ENCODE data around the gene LOXL4.

LOXL4 gene

DNA sequence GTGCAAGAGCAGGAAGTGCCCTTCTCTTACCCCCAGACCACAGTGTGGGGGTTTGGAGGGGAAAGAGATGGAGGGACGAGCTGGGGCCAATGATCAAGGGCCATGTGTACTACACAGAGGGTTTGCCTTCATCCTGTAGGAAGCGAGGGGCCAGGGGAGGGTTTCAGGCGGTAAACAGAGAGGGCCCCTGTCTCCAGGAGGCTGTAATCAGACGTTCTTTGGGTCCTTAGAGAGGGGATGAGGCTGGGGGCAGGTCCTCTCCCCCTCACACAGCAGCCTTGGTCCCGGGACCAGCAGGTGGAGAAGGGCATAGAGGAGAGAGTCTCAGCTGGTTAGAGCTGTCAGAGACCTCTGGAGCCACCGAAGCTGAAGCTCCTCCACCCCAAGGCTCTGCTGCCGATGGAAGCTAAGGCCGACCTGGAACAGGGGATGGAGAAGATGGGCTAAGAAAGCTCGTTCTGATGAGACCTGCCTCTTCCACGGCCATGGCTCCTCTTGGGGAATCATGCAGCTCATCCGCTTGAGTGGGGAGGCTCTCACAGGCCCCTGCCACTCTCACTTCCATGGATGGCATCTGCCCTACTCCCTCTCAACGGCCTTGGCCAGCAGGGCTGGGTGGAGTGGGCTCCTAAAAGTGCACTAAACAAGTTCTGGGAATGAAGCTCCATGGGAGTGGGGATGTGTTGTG lies 3.5 kb downstream of the LOXL4 start:
- no peak for DNase-seq (ENCODE audit: low read depth in 3 of 3)

DNA sequence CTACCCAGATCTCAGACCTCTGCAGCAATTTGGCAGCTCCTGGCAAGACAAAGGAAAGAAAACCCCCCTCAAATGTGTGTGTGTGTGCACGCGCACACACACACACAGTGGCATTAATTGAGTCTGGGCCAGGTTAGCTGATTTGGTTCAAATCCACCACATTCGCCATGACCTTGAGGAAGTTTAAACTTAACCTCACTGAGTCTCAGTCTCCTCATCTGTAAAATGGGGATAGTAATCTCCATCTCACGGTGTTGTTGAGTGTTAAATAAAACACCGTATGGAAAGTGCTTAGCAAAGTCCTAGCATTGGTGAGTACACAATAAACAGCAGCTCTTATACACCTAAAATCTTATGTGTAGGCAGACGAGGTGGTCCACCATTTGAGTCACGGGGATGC lies 4.9 kb downstream of the LOXL4 start:
- no peak for DNase-seq (ENCODE audit: low read depth in 3 of 3)

DNA sequence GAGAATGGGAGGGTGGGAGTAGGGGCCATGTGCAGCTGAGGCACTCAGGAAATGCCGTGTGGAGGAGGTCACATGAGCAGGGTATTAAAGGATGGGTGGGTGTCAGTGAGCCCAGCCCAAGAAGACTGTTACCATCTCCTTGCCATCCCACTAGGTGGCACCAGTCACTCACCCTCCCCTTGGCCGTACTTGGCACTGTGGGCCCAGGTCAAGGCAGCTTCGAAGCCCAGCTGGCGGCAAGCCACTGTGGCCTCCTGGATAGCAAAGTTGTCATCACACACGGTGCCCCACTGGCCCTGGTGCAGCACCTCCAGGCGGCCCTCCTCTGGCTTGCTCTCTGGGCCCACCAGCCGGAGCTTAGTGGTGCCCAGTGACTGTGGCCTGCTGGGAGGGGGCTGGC lies 5.4 kb downstream of the LOXL4 start:
- no peak for DNase-seq (ENCODE audit: low read depth in 3 of 3)

DNA sequence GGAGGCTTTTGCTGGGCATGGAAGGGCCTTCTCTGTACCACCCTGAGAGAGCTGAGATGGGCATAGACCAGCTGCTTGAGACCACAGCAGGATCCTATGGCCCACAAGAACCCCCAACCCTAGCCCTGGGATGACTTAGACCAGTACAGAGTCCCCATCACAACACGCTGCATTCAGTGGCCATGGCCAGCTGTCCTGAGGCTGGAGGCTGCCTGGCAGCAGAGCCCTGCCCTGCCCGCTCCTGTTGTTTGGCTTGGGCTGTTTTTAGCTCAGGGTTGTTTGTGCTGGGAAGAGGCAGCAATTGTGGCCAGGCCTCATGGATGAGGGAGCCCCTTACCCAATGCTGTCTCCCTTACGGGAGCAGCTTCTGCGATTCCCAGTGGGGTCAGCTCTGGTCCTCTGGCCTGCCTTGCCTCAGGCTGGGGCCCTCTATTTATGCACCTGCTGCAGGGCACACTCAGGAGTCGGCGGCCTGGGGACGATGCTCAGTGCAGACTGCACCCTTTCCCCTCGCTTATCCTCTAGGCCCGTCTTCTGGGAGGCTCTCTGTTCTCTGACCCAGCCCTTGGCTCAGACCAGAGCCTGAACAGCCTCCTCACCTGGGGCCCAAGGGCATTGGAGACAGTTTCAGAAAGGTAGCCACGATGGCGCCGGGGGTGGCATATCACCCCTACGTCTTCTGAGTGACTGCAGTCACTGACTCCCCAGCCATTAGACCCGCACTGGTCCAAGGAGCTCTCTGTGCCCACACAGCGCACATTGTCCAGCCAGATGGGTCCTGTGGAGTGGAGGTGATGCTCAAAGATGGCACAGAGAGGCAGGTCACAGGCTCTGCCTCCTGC lies 6.3 kb downstream of the LOXL4 start:
- DNase-seq (ENCODE audit: low read depth in 3 of 3), result no peak

DNA sequence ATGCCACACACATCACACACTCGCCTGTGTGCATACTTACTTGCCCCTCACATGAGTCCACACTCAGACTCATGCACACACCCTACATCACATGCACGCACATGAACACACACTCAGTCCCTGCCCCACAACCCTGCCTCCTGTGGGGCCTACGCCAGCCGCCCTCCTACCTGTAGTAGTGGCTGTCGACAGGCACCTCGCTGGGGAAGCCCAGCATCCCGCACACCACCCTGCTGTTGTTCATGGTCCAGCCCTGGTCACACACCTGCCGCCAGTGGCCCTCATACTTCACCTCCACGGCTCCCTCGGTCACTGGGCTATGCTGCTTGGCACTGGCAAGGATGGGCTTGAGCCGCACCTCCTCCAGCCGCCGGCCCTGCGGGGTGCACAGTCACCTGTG lies 7.2 kb downstream of the LOXL4 start:
- no peak for DNase-seq (ENCODE audit: low read depth in 3 of 3)

DNA sequence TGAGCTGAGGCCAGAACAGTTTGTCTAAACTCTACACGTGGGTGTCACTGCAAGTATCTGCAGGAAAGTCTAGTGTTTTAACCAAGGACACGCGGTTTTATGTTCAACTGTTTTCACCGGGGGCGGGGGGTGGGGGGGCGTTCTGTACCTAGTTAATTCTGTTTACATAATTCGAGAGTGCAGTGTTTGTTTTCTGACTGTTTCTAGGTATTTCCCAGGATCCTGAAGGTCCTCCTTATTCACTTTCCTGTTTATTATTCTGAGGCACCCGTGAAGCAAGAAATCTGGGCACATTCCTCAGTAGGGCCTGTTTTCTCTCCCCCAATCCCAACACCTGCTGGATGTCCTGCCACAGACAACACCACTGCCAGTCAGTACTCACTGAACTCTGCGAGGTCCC lies 7.6 kb downstream of the LOXL4 start:
- DNase-seq (ENCODE audit: low read depth in 3 of 3), result no peak

DNA sequence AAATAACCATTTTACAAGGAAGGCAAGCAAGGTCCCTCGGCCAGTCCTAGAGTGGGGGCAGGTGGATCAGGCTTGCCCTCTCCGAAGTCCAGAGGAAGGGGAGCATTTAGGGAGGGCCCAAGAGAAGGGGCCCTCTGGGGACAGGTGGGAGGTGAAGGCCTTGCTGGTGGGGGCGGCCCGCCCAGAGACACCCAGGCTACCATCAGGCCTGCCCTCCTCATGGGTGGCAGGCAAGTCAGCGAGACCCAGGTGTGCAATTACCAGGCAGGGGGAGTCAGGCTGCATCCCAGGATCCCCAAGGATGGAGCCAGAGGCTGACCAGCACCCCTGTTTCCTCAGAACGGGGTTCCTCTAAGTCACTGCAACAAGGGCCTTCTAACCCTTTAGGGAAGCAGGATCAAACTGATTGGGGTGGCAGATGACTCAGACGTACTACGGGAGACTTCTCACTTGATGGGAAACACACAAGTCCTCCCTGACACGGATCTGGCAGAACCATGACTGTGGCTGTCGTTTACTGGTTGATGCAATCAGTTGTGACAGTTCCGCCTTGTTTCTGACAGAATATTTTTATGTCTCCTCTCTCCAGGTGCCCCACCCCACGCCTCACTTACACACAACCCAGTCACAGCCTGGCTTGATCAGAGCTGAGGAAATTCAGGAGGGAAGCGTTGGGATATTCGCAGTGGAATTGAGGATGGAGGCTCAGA lies 8.2 kb downstream of the LOXL4 start:
- no peak for DNase-seq (ENCODE audit: low read depth in 3 of 3)

DNA sequence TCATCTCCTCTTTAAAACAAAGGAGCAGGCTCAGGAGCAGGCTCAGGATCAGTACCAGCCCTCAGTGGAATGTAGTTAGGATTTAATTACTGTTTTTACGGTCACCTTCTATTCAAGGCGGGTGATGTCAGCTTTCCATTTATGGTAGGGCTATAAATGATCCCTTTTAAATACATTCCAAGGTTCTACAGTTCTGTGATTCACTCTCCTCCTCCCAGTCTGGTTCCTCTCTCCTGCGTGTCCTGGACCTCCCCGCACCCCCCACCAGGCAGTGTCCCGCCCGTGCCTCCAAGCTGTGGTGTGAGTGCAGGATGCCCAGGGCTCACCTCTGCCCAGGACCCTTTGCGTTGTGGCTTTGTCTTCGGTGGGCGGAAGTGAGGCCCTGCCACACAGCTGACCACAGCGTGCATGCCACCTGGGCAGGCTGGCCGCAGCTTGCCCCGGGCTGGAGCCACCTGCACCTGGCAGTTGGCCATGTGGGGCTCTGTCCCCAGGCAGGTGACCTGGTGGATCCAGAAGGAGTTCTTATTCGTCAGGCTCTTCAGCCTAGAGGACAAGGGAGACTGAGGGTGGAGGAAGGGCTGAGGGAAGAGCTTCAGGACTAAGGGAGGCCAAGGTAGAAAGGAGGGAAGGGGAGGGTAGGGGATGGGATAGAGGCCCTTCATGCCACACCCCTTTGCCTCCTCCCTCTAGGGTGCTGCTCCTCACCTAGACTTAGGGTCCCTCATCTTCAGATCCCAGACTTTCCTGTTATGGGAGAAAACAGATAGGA lies 9.1 kb downstream of the LOXL4 start:
- DNase-seq (ENCODE audit: low read depth in 3 of 3), result no peak

DNA sequence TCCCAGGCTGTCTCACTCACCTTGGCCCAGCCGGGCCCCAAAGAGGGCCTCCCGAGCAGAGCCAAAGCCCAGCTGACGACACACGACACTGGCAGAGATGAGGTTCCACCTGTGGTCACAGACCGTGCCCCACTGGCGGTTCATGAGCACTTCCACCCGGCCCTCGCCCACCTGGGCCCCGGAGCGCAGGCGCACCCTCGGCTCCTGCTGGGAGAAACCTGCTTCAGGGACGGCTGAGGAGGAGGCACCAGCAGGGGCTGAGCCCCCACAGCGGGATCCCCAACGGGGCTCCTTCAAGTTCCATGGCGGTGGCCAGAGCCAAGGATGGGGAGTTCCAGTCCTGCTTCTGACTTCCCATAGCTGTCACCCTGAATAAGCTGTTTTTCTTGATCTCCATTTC lies 10.0 kb downstream of the LOXL4 start:
- DNase-seq (ENCODE audit: low read depth in 3 of 3), result no peak

DNA sequence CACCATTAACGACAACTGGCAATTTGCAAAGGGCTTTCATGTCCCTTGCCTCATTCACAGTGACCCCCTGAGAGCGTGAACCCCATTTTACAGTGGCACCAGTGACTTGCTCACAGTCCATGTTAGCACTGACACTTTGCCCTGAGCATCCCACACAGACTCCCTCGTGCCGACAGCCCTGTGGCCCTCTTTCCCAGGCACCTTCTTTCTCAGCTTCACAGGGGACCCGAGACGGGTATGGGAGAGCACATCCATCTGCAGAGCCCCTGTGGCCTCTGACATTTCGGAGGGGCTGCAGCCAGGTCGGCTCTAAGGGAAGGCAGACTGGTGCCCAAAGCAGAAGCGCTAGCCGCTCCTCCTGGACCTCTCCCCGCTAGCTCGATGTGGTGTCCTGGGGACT lies 10.8 kb downstream of the LOXL4 start:
- DNase-seq (ENCODE audit: low read depth in 3 of 3), result no peak

DNA sequence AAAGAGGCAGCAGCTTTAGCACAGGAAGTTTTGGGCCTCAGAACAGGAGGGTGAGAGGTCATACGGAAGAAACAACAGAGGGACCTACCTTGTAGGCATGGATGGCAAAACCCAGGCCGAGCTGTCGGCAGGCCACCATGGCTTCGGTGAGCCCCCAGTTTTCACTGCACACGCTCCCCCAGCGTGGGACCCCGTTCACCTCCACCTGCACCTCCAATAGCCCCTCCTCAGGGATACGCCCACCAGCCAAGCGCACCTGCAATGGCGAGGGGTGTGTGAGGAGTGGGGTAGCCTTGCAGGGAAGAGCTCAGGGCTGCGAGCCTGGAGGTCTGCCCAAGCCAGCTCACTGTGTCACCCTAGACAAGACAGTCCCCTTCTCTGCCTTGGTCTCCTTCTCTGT lies 11.3 kb downstream of the LOXL4 start:
- DNase-seq (ENCODE audit: low read depth in 3 of 3), result no peak

DNA sequence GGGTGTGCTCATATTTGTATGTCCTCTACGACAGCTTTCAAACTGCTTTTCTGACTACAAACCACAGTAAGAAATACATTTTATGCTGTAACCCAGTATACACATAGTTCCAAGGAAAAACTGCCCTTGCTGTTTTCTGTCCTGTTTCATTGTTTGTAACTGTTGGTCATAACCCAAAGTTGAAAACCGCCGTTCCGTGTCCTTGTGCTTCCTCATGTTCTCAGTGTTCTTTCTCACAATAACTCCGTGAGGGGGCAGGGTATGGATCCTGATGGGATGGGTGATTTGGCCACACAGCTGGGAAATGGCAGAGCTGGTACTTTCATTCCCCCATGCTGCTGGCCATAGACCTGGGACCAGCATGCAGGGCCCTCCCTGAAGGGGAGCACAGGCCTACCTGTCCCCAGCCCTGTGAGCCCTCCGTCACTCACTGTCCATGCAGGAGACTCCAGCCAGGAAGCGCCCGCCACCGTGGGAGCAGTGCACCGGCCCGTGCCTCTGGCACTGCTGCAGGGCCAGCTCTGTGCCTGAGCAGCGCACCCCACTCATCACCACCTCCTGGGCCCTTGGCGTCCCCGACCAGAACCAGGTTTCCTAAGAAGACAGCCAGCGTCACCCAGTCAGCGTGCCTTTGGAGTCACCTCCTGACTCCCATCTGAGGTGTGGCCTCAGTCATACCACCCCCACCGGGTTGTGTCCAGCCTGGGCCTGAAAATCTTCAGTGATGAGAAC lies 12.7 kb downstream of the LOXL4 start:
- no peak for DNase-seq (ENCODE audit: low read depth in 3 of 3)

DNA sequence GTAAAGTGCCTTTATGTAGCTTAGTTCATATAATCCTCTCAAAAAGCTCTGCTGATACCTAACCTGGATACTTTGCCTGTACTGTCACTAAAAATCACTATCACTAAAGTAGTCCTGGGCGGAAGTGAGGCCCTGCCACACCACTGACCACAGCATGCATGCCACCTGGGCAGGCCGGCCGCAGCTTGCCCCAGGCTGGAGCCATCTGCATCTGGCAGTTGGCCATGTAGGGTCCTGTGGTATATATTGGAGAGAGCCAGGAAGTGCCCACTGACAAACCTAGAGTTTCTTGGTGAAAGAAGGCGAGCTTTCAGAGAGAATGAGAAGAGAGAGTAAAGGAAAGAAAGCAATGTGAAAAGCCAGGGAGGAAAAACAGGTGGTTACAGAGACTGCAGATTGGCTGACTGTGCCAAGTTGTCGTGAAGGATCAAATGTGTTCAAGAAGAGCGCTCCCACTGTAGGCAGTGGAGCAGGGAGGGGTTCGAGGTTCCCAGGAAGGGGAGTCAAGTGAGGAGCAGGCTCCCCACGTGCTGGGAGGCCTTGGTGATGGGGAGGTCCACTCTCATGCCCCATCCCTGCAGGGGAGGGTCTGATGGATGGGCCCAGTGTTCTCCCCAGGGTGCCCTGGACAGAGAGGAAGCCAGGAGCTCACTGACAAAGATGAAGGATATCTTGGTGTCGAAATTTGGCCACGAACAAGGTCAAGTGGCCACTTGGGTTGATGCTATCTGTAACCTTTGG lies 13.6 kb downstream of the LOXL4 start:
- DNase-seq (ENCODE audit: low read depth in 3 of 3), result no peak

DNA sequence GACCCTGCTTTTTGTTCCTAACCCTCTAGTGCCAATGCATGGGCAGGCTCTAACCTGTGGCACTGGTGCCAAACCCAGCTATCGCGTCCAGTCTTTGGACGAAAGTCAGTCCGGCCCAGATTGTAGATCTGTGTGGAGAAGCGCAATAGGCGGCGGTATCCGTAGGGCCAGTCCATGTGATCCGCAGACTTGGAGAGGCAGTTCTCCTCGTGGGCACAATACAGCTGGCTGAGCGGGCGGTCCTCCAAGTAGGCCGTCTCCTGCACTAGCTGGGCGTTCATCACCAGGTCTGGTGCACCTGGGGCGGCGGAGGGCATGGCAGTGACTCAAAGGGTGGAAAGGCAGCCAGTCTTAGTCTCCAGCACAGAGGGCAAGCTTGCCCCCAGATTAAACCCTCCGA lies 14.5 kb downstream of the LOXL4 start:
- no peak for DNase-seq (ENCODE audit: low read depth in 3 of 3)

DNA sequence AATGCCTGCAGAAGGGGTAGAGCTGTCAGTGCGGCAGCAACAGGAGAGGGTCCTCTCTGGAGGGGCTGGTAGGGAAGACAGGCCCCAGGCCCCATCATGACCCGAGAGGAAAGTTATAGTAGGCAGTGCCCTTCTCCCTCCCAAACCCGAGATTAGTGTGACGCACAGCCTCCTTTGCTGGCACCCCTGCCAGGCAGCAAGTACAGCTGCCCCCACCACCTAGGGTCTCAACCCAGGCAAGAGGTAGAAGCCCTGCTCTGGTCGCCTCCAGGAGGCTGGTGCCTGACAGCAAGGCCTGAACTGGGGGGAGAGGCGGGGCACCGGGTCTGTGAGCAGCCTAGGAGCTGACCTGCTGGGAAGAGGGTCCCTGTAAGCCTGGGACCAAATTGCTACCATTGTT lies 15.5 kb downstream of the LOXL4 start:
- DNase-seq (ENCODE audit: low read depth in 3 of 3), result no peak

DNA sequence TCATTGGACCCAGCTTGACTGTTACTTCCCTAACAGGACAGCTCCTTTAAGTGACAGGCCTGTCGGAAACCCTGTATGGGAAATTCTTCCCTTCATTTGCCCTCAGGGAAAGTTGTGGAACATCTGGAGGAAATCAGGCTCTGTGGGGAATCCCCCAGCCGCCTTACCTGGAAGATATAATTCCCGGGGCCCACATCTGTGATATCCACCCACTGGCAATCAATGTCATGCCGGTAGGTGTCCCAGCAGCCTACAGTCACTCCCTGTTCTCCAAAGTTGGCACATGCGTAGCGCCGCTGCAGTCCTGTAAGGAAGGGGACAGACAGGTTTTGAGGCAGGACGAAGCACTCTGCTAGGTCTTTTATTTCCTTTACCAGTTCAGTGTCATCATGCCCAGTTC lies 16.6 kb downstream of the LOXL4 start:
- no peak for DNase-seq (ENCODE audit: low read depth in 3 of 3)

DNA sequence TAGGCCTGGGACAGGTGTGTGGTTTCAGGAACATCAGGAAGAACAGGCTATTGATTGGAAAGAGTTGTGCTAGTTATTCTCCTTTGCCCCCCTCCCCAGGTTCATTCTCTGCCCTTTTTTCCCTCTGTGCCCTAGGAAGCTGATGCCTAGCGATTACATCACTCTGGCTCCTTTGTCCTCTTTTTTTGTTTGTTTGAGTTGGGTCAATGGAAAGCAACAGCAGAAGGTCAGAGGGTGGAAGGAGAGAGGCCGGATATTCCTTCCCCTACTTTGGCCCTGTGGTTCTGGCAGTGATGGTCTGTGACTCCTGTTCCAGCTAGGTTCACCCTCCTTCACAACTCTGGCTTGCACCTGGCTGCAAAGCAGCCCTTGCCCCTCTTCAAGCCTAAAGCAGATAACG lies 18.9 kb downstream of the LOXL4 start:
- DNase-seq (ENCODE audit: low read depth in 3 of 3), result no peak

DNA sequence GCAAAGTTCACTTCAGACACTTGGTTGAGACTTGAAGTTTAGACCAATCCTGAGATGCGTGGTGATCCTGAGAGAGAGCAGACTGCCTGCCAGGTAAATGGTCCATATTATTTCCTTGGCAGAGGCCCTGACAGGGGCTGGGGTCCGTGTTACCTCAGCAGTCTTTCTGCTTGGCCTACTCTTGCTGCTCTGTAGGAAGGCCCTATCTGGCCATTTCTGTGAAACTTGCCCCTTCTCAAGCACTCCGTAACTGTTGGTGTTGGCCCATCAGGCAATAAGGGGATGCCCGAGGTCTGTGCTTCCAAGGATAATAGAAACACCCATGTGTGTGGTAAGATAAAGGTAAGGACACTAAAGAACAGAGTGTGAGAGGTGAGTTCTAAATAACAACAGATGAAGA lies 20.0 kb downstream of the LOXL4 start:
- no peak for DNase-seq (ENCODE audit: low read depth in 3 of 3)

DNA sequence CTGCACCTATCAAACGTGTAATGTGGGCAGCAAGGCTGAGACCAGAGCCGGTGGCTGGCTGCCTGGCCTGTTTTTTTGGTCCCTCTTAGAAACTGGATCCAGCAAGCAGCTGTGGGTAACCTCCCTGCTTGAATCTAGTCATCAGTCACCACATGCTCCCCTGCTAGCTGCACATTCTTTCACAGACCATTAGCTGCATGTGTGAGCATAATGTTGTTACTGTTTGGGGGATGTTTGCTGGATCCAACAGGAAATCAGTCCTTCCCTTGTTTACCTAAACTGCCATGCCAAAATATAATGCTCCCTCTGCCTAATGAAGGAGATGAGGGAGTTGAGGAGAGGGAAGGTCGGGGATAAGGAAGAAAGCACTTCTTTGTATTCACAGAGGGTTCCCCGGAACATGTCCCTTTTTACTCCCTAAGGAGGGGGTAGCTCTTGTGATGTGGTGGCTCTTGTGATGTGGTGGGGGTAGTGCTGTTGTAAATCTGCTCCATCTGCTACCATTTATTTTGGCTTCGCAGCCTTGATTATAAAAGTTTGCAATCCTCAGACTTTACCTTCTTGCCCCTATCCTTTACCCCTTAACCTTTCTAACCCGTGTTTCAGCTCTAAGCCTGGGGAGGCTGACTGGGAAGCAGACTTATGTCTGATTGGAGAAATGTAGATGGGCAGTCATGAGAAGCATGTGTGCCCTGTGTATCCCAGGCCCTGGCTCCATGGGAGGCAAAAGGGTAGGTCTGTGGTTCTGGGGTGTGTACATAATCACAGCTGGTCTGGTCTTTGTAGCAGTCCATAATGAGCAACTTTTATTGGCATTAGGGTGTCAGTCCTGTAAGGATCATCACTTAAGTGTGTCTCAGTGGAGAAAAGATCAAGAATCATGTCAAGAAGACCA lies 20.8 kb downstream of the LOXL4 start:
- no peak for DNase-seq (ENCODE audit: low read depth in 3 of 3)

DNA sequence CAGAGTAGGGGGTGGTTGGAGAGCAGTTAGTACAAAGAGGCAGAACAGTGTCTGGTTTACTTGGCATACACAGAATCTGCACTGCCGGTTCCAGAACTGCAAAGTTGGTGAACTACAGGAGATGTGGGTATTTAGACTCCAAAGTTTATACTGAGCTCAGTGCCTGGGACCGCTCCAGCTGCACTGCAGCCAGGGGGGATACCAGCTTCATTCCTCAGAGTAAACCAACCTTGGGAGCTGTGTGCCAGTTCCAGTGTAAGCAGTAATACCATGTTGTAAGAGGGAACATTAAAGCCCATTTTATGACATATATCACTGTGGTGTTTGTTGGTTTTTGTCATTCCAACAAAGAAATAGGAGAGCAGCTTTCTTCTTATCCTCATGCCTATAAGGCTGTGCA lies 23.4 kb downstream of the LOXL4 start:
- DNase-seq (ENCODE audit: low read depth in 3 of 3), result no peak

Data from stimulated activated CD4-positive, alpha-beta T cell treated with anti-CD3 and anti-CD28 coated beads, TNF-alpha, amount 100 ng/mL, for 24 hours (primary cell).